Bronchial epithelial cell (primary cell): ENCODE measurements around the gene CMTM8. TPM values are rescaled to one million over a fixed set of nuclear protein-coding genes. Genes with fewer than 3 reads are reported as not detected.

Experiments used
- DNase-seq: peaks from one replicate; pipeline ENCODE4 v3.0.0-alpha.2; 2010; ENCODE audit warnings: low read depth
- FAIRE-seq: peaks from 2 replicates; lab custom pipeline; 2011; peaks lifted over from hg19 to GRCh38; lab: Jason Lieb, UNC
- H3K27me3 ChIP-seq: 2 replicates; pipeline ENCODE4 v1.5.1; 2011; ENCODE audit warnings: low read length; ENCODE audit not compliant: control insufficient read depth, insufficient read depth
- H3K36me3 ChIP-seq: 2 replicates; pipeline ENCODE4 v1.5.1; 2011; ENCODE audit warnings: low read length; ENCODE audit not compliant: control insufficient read depth, insufficient read depth
- H3K4me3 ChIP-seq: 2 replicates; pipeline ENCODE4 v1.5.1; 2011; ENCODE audit warnings: mild to moderate bottlenecking, low read depth, low read length, control low read depth
- CTCF ChIP-seq: IDR thresholded peaks from 2 replicates; pipeline ENCODE4 v1.5.1; 2011; ENCODE audit warnings: mild to moderate bottlenecking, moderate library complexity, low read length, control low read depth, inconsistent platforms; ENCODE audit not compliant: insufficient read depth, severe bottlenecking
- total RNA-seq: library from RNA; depleted of rRNA; stranded (reverse); fragments of >200 nt; gene quantifications from 2 replicates; pipeline ENCODE4 v1.2.1, GENCODE V29; 2014

CMTM8 gene
- total RNA-seq, 1 donor from 2014 or later, result 0.79 TPM

GRCh38 chr3:32316319-32316718 is 77.8 kb downstream of the CMTM8 start:
- DNase-seq (no peak), FAIRE-seq (no peak)
- no peak for TF ChIP-seq CTCF

GRCh38 chr3:32316976-32317375 is 78.5 kb downstream of the CMTM8 start:
- Histone ChIP-seq H3K36me3 (no peaks in the 10 kb centered on the region), H3K4me3 (no peak overlapping the region), H3K27me3 (no peaks in the 10 kb centered on the region)
- DNase-seq (no peak), FAIRE-seq (no peak)
- no peak for TF ChIP-seq CTCF

More at GRCh38 chr3:32316319-32316718, 77.8 kb downstream of the CMTM8 start:
- Histone ChIP-seq H3K36me3 (no peaks in the 10 kb centered on the region), H3K4me3 (no peak overlapping the region), H3K27me3 (no peaks in the 10 kb centered on the region)

GRCh38 chr3:32319607-32320006 is 81.1 kb downstream of the CMTM8 start:
- no peaks in the 10 kb centered on the region for H3K27me3 ChIP-seq
- no peak for FAIRE-seq
- no peak overlapping the region for H3K4me3 ChIP-seq
- no peak for DNase-seq
- no peak for TF ChIP-seq CTCF
- no peaks in the 10 kb centered on the region for H3K36me3 ChIP-seq

- no peaks in the 10 kb centered on the region for H3K27me3 ChIP-seq
- no peak for TF ChIP-seq CTCF
- no peak for FAIRE-seq
Measured at GRCh38 chr3:32320080-32320479, 81.6 kb downstream of the CMTM8 start.

GRCh38 chr3:32321095-32321790 is 82.8 kb downstream of the CMTM8 start:
- FAIRE-seq (no peak), DNase-seq (no peak)
- no peak for TF ChIP-seq CTCF
- H3K27me3 ChIP-seq, result no peaks in the 10 kb centered on the region
- no peak overlapping the region for H3K4me3 ChIP-seq
- no peaks in the 10 kb centered on the region for H3K36me3 ChIP-seq

More at GRCh38 chr3:32320080-32320479, 81.6 kb downstream of the CMTM8 start:
- H3K4me3 ChIP-seq, result no peak overlapping the region
- no peak for DNase-seq
- H3K36me3 ChIP-seq, result no peaks in the 10 kb centered on the region

- Histone ChIP-seq H3K36me3 (no peaks in the 10 kb centered on the region), H3K27me3 (no peaks in the 10 kb centered on the region), H3K4me3 (no peak overlapping the region)
- no peak for TF ChIP-seq CTCF
- DNase-seq, result no peak
- no peak for FAIRE-seq
Measured at GRCh38 chr3:32322311-32322710, 83.8 kb downstream of the CMTM8 start.
